HepG2 (cell line): ENCODE data around the gene GTSF1L. TPM values are rescaled to one million over a fixed set of nuclear protein-coding genes. Genes with fewer than 3 reads are reported as not detected.

Experiments used
- ATAC-seq: fragments of 200-7000 bp; cut with Tn5 transposase; 3 replicates; pipeline ENCODE4 v1.9.1; 2020; ENCODE audit warnings: mild to moderate bottlenecking, moderate library complexity
- BruUV-seq: library from RNA; stranded (reverse); fragments of 400-500 nt; replicated peaks from 2 replicates; lab custom pipeline; 2021; lab: Mats Ljungman, UMichigan
- CTCF ChIA-PET: fragments of 300-600 bp; formaldehyde crosslinking; extraction: SDS; loops from one replicate; lab custom pipeline; 2021; ENCODE audit warnings: low total read pairs, inconsistent platforms, low intra/inter-chr PET ratio; lab: Yijun Ruan, JAX
- POLR2A ChIA-PET: fragments of 350-600 bp; sonication (Branson Sonifier 250); formaldehyde crosslinking; loops from one replicate; lab custom pipeline; 2020; ENCODE audit warnings: antibody characterized with exemption, inconsistent platforms; lab: Yijun Ruan, JAX
- DNase-seq: peaks from one replicate; pipeline ENCODE4 v3.0.0-alpha.2; 2015; ENCODE audit warnings: low spot score
- FAIRE-seq: peaks from 3 replicates; lab custom pipeline; 2011; peaks lifted over from hg19 to GRCh38; lab: Jason Lieb, UNC
- H2AFZ ChIP-seq: one replicate; pipeline ENCODE4 v1.6.1; 2011; ENCODE audit warnings: low read length, inconsistent platforms
- H3K27ac ChIP-seq: fragments of 300-600 bp; 3 replicates; pipeline ENCODE4 v1.8.0; 2011; ENCODE audit warnings: mixed run types, mild to moderate bottlenecking, mixed read lengths, low read length, inconsistent platforms; ENCODE audit not compliant: insufficient read depth; ENCODE audit errors: extremely low read length
- H3K27me3 ChIP-seq, 2 experiments: fragments of 200-600 bp in 1 of 2; 2 replicates in 1 of 2; 3 replicates in 1 of 2; pipeline versions ENCODE4 v1.6.0 to v1.8.0; 2011; ENCODE audit warnings: low read length in 2 of 2, mild to moderate bottlenecking in 2 of 2, moderate library complexity in 2 of 2, inconsistent platforms in 1 of 2; ENCODE audit not compliant: insufficient read depth in 2 of 2, control insufficient read depth in 1 of 2
- H3K36me3 ChIP-seq, 2 experiments: fragments of 200-600 bp in 1 of 2; replicated peaks in 1 of 2; 2 replicates in 1 of 2; 3 replicates in 1 of 2; pipeline versions ENCODE4 v1.5.1 to v1.8.0; 2011; ENCODE audit warnings: low read length in 2 of 2, inconsistent platforms in 1 of 2; ENCODE audit not compliant: insufficient read depth in 2 of 2, control insufficient read depth in 1 of 2
- H3K4me1 ChIP-seq: 2 replicates; pipeline ENCODE4 v1.5.1; 2012; ENCODE audit warnings: low read length, inconsistent platforms; ENCODE audit not compliant: insufficient read depth
- H3K4me2 ChIP-seq: 2 replicates; pipeline ENCODE4 v1.6.0; 2011; ENCODE audit warnings: low read depth, low read length, inconsistent platforms
- H3K4me3 ChIP-seq, 3 experiments: fragments of 200-600 bp in 1 of 3; sonication (generic), shearing (Covaris generic) in 1 of 3; replicated peaks in 1 of 3; 2 replicates each; pipeline ENCODE4 v1.5.1; 2011 to 2016; ENCODE audit warnings: low read length in 3 of 3, inconsistent platforms in 2 of 3, low read depth in 2 of 3, mild to moderate bottlenecking in 2 of 3, control low read depth in 1 of 3, mixed read lengths in 1 of 3; ENCODE audit not compliant: insufficient read depth in 1 of 3
- H3K79me2 ChIP-seq: one replicate; pipeline ENCODE4 v1.6.1; 2011; ENCODE audit warnings: low read length, inconsistent platforms; ENCODE audit not compliant: insufficient read depth
- H3K9ac ChIP-seq: 2 replicates; pipeline ENCODE4 v1.6.0; 2011; ENCODE audit warnings: mild to moderate bottlenecking, low read depth, low read length, inconsistent platforms; ENCODE audit not compliant: insufficient read depth
- H3K9me3 ChIP-seq: 2 replicates; pipeline ENCODE4 v1.5.1; 2012; ENCODE audit warnings: mild to moderate bottlenecking, low read length
- H4K20me1 ChIP-seq: 2 replicates; pipeline ENCODE4 v1.6.0; 2011; ENCODE audit warnings: inconsistent platforms, mild to moderate bottlenecking, low read length, moderate library complexity; ENCODE audit not compliant: insufficient read depth
- GATAD2A ChIP-seq: IDR thresholded peaks from 2 replicates; pipeline ENCODE4 v1.6.1; 2016
- HMGXB4 ChIP-seq, 2 experiments: sonication (generic) in 1 of 2; formaldehyde crosslinking in 1 of 2; IDR thresholded peaks; 2 replicates each; pipeline versions ENCODE4 v1.4.0 to v1.6.1; 2018 to 2020; ENCODE audit warnings: missing genetic modification reagents in 2 of 2, borderline replicate concordance in 1 of 2, low read depth in 1 of 2, mild to moderate bottlenecking in 1 of 2, missing biosample characterization in 1 of 2
- RARA ChIP-seq: IDR thresholded peaks from 2 replicates; pipeline ENCODE4 v1.6.1; 2016; ENCODE audit warnings: missing genetic modification reagents, missing compliant biosample characterization
- SMAD9 ChIP-seq: sonication (generic); formaldehyde crosslinking; IDR thresholded peaks from 2 replicates; pipeline ENCODE4 v1.5.1; 2020; ENCODE audit warnings: mild to moderate bottlenecking, missing genetic modification reagents
- ZNF550 ChIP-seq: sonication (generic); formaldehyde crosslinking; IDR thresholded peaks from 2 replicates; pipeline ENCODE4 v1.4.0; 2020; ENCODE audit warnings: mild to moderate bottlenecking, missing genetic modification reagents, borderline replicate concordance
- WGBS: methylation state at CpG from one replicate; pipeline ENCODE4 v1.1.6; 2017; ENCODE audit warnings: low lambda C conversion rate; 5-methylcytosine and 5-hydroxymethylcytosine counted together
- in situ Hi-C: cut with HindIII; loops from 2 replicates; pipeline ENCODE4 v1.10.0; 2017; ENCODE audit warnings: low pct_unique_long_range_greater_than_20kb; ENCODE audit not compliant: extremely low pct_ligation_motif_present
- intact Hi-C: fragments of 100-400 bp; cut with micrococcal nuclease; formaldehyde crosslinking; loops from one replicate; pipeline ENCODE4 v1.10.0; 2022; ENCODE audit not compliant: unreplicated experiment
- polyA plus RNA-seq, 8 experiments: library from polyadenylated mRNA; depleted of rRNA in 3 of 8; stranded (reverse) in 7 of 8; unstranded in 1 of 8; fragments of >200 nt; fragmentation: Illumina TruSeq in 4 of 8; extraction: Trizol in 4 of 8; gene quantifications; 2 replicates each; pipeline versions ENCODE4 v1.2.1 to v1.2.3, GENCODE V29; 2011 to 2016; ENCODE audit warnings: low read depth in 4 of 8, missing spikeins in 1 of 8, mixed read lengths in 1 of 8; ENCODE audit not compliant: insufficient read depth in 1 of 8
- total RNA-seq, 5 experiments: library from RNA; depleted of rRNA; stranded (reverse); fragments of >200 nt; fragmentation: Illumina TruSeq; extraction: Trizol; gene quantifications; 2 replicates each; pipeline ENCODE4 v1.2.3, GENCODE V29; 2016; ENCODE audit warnings: low read depth in 1 of 5
- TF ChIP-seq, protein P1 (sequence below): sonication (generic); formaldehyde crosslinking; IDR thresholded peaks from 2 replicates; pipeline ENCODE4 v1.4.0; 2020; ENCODE audit warnings: missing genetic modification reagents

GTSF1L gene
- total and polyA plus RNA-seq, 2 of the 13 experiments (the other 11 are each of a cell fraction or from before 2014, with no cell fraction given): not detected

GRCh38 chr20:43762911-43763310 lies 36.1 kb upstream of the GTSF1L start:
- H4K20me1 ChIP-seq: no peaks in the 10 kb centered on the region
- TF ChIP-seq HMGXB4 (CRISPR knock-in tag; IDR thresholded peaks at IDR 0.05; ENCODE audit: borderline replicate concordance in 1 of 2, low read depth in 1 of 2) (no peak), ZNF550 (CRISPR knock-in tag) (no peak), SMAD9 (no peak), RARA (CRISPR knock-in tag) (no peak), GATAD2A (CRISPR knock-in tag) (no peak)
- TF ChIP-seq, protein P1, sequence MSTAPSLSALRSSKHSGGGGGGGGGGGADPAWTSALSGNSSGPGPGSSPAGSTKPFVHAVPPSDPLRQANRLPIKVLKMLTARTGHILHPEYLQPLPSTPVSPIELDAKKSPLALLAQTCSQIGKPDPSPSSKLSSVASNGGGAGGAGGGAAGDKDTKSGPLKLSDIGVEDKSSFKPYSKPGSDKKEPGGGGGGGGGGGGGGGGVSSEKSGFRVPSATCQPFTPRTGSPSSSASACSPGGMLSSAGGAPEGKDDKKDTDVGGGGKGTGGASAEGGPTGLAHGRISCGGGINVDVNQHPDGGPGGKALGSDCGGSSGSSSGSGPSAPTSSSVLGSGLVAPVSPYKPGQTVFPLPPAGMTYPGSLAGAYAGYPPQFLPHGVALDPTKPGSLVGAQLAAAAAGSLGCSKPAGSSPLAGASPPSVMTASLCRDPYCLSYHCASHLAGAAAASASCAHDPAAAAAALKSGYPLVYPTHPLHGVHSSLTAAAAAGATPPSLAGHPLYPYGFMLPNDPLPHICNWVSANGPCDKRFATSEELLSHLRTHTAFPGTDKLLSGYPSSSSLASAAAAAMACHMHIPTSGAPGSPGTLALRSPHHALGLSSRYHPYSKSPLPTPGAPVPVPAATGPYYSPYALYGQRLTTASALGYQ (CRISPR knock-in tag): no peak
- TF ChIP-seq, all 625 proteins: peak for 0
- Histone ChIP-seq H3K4me2 (no peak overlapping the region), H3K27me3 (peaks cover 8 to 60% of the 10 kb centered on the region in 2 experiments), H3K27ac (no peak overlapping the region), H3K36me3 (no peaks in the 10 kb centered on the region), H3K79me2 (no peaks in the 10 kb centered on the region), H3K4me3 (no peak overlapping the region), H3K9me3 (no peaks in the 10 kb centered on the region), H3K4me1 (no peaks in the 10 kb centered on the region), H2AFZ (no peak overlapping the region), H3K9ac (no peak overlapping the region)
- FAIRE-seq (no peak), ATAC-seq (no peak), DNase-seq (no peak)
- 28% methylated on average over 7 of the region's 7 CpGs for WGBS
- no TSS peak for BruUV-seq
- in situ Hi-C loops: no loop called here
- intact Hi-C loops: no loop called here
- POLR2A ChIA-PET: no interaction called here
- CTCF ChIA-PET: no interaction called here
